Left ventricle myocardium inferior (tissue), 1 donor: ENCODE measurements around the gene ESPN. TPM values are rescaled to one million over a fixed set of nuclear protein-coding genes. Genes with fewer than 3 reads are reported as not detected.
A peak's percentile ranks its signal among the peaks of the same experiment; 100 is the strongest.
"Not testable (repeated sequence)": the region's sequence is repeated elsewhere in the genome, so short reads cannot be mapped to it uniquely, and the experiment has no call there.

Experiments
- DNase-seq: peaks from one replicate; pipeline ENCODE4 v3.0.0-alpha.2; 2020
- H3K27ac ChIP-seq: fragments of 200-600 bp; replicated peaks from 2 replicates; pipeline ENCODE4 v1.8.0; 2021
- H3K27me3 ChIP-seq: fragments of 200-600 bp; 2 replicates; pipeline ENCODE4 v1.8.0; 2021; ENCODE audit warnings: low read depth
- H3K36me3 ChIP-seq: fragments of 200-600 bp; 2 replicates; pipeline ENCODE4 v1.8.0; 2021
- H3K4me1 ChIP-seq: fragments of 200-600 bp; 2 replicates; pipeline ENCODE4 v1.8.0; 2021
- H3K4me3 ChIP-seq: fragments of 200-600 bp; 2 replicates; pipeline ENCODE4 v1.8.0; 2021; ENCODE audit warnings: mild to moderate bottlenecking, moderate library complexity
- H3K9me3 ChIP-seq: fragments of 200-600 bp; replicated peaks from 2 replicates; pipeline ENCODE4 v1.8.0; 2021
- CTCF ChIP-seq: fragments of 200-600 bp; IDR thresholded peaks from 2 replicates; pipeline ENCODE4 v1.8.0; 2021; ENCODE audit warnings: antibody characterized with exemption, mild to moderate bottlenecking, borderline replicate concordance
- intact Hi-C: fragments of 100-400 bp; cut with micrococcal nuclease; formaldehyde crosslinking; loops from one replicate; pipeline ENCODE4 v1.11.0; 2022
- total RNA-seq: library from RNA; stranded (reverse); fragmentation: NEBNext Ultra II Directional; extraction: Animal tissue kit (Norgen Biotek cat#: 25700); gene quantifications from one replicate; pipeline ENCODE4 v1.2.1, GENCODE V29; 2021
- donor health status: DM: no; HTN: yes; CAD: no; lungs with severe emphysema.

ESPN gene
- total RNA-seq, 1 donor from 2014 or later, result 0.41 TPM

DNA sequence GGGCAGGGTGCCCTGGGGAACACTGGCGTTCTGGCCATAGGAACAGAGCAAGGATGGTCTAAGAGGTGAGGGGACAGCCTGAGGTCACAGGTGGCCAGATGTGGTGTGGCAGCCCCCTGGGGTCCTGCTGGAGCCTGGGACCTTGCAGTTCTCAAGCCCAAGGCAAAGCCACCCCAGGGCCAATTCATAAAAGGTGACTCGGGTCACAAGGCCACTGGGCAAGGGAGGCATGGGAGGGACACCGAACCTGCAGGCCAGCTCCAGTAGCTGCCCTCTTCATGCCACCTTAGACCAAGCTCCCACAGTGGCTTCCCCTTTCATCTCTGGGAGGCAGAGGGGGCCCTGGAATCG, 22.1 kb downstream of the ESPN start:
- no peak overlapping the region for H3K27ac ChIP-seq
- no peak for DNase-seq
- H3K27me3 ChIP-seq, result peaks cover 96% of the 10 kb centered on the region
- no peak for TF ChIP-seq CTCF
- no peak overlapping the region for H3K4me3 ChIP-seq
- H3K9me3 ChIP-seq, result no peaks in the 10 kb centered on the region
- H3K4me1 ChIP-seq, result peaks cover 17% of the 10 kb centered on the region
- intact Hi-C loops, result no loop called here
- H3K36me3 ChIP-seq, result no peaks in the 10 kb centered on the region

GRCh38 chr1:6447016-6447817, 22.6 kb downstream of the ESPN start:
- no peak overlapping the region for H3K27ac ChIP-seq
- peak overlapping the region; percentile 35 for H3K4me3 ChIP-seq
- no peaks in the 10 kb centered on the region for H3K9me3 ChIP-seq
- H3K36me3 ChIP-seq, result no peaks in the 10 kb centered on the region
- DNase-seq, result no peak
- H3K4me1 ChIP-seq, result peaks cover 17% of the 10 kb centered on the region
- no peak for TF ChIP-seq CTCF
- H3K27me3 ChIP-seq, result peaks cover 96% of the 10 kb centered on the region
- intact Hi-C loops, result no loop called here

GRCh38 chr1:6447818-6448748, 23.5 kb downstream of the ESPN start:
- H3K27ac ChIP-seq, result no peak overlapping the region
- H3K9me3 ChIP-seq, result no peaks in the 10 kb centered on the region
- peak overlapping the region; percentile 35 for H3K4me3 ChIP-seq
- H3K36me3 ChIP-seq, result no peaks in the 10 kb centered on the region
- H3K4me1 ChIP-seq, result peaks cover 17% of the 10 kb centered on the region
- DNase-seq, result no peak
- intact Hi-C loops, result no loop called here
- H3K27me3 ChIP-seq, result peaks cover 98% of the 10 kb centered on the region
- TF ChIP-seq CTCF, result no peak

DNA sequence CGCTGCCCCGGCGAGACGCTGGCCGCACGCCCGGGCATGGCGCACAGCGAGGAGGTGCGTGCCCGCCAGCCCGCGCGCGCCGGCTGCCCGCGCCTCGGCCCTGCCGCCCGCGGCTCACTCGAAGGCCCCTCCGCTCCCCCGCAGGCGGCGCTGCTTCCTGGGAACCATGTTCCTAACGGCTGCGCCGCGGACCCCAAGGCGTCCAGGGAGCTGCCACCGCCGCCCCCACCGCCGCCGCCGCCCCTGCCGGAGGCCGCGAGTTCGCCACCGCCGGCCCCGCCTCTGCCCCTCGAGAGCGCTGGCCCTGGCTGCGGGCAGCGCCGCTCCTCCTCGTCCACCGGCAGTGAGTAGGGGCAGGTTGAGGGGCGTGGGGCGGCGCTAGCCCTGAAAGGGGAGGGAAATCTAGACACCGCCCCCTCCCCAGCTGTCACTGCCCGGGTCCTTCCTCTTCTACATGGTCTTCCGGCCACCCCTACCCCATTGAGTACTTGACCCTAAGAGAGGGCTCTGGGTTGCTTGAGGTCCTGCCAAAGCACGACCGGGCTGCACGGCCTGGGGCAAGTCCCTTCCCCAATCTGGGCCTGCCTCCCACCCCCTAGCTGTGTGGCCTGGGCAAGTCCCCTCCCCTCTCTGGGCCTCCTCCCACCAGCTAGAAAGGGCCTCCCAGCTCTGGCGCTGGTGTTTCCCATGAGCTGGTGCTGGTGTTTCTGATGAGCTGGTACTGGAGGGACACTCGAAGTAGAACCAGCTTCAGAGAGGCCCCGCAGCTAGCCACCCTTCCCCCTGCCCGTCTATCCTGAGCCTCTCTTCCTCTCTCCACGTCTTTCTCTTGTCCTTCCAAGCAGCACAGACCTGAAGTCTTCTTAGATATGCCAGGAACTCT, 24.4 kb downstream of the ESPN start:
- H3K27ac ChIP-seq, result no peak overlapping the region
- peaks cover 98% of the 10 kb centered on the region for H3K27me3 ChIP-seq
- H3K9me3 ChIP-seq, result no peaks in the 10 kb centered on the region
- intact Hi-C loops, result no loop called here
- TF ChIP-seq CTCF, result peak; percentile 19
- DNase-seq, result no peak
- no peaks in the 10 kb centered on the region for H3K36me3 ChIP-seq
- H3K4me1 ChIP-seq, result peaks cover 20% of the 10 kb centered on the region
- peak overlapping the region; percentile 35 for H3K4me3 ChIP-seq

DNA sequence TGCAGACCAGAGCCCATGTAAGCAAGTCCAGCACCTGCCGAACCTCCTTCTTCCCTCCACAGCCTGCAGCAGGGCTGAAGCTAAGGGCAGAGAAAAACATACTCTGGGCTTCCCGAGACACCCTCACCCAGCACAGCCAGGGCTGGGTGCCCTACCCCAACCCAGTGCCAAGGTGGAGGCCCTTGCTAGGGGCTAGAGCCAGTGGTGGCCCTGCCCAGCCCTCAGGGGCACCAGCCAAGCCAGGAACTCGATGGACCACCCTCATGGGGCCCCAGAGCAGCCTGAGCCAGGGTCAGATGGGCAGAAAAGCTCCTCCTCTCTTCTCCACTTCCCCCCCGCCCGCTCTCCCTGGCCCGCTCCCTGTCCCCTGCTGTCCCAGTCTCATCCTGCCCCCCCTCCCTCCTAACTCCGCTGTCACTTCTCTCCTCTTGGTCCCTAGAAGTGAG, 25.5 kb downstream of the ESPN start:
- Histone ChIP-seq H3K27ac (no peak overlapping the region), H3K27me3 (peaks cover 98% of the 10 kb centered on the region), H3K9me3 (no peaks in the 10 kb centered on the region), H3K36me3 (no peaks in the 10 kb centered on the region), H3K4me3 (no peak overlapping the region), H3K4me1 (peaks cover 30% of the 10 kb centered on the region)
- DNase-seq, result no peak
- no peak for TF ChIP-seq CTCF
- intact Hi-C loops, result no loop called here

DNA sequence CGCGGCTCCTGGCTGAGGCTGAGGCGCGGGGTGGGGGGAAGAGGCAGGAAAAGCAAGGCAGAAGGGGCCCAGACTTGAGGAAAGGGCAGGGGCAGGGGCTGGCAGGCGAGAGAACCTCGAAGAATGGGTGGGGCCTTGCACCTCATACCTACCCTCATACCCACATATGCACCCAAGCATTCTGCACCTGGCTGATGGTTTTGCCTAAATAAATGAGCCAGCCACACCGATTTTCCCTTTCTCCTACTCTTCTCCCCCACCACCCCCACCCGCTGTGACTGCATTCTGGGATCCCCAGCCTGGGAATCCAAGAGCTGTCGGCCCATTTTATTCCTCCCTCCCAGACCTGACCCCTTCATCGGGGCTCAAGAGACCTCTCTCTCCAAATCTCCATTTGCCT, 25.9 kb downstream of the ESPN start:
- DNase-seq, H3K4me3 ChIP-seq, intact Hi-C loops, H3K36me3 ChIP-seq, H3K27ac ChIP-seq, H3K9me3 ChIP-seq: not testable (repeated sequence)
- H3K4me1 ChIP-seq, result peaks cover 35% of the 10 kb centered on the region
- peaks cover 98% of the 10 kb centered on the region for H3K27me3 ChIP-seq
